ENCODE measurements around the gene TBC1D22A.

The TBC1D22A gene

DNA sequence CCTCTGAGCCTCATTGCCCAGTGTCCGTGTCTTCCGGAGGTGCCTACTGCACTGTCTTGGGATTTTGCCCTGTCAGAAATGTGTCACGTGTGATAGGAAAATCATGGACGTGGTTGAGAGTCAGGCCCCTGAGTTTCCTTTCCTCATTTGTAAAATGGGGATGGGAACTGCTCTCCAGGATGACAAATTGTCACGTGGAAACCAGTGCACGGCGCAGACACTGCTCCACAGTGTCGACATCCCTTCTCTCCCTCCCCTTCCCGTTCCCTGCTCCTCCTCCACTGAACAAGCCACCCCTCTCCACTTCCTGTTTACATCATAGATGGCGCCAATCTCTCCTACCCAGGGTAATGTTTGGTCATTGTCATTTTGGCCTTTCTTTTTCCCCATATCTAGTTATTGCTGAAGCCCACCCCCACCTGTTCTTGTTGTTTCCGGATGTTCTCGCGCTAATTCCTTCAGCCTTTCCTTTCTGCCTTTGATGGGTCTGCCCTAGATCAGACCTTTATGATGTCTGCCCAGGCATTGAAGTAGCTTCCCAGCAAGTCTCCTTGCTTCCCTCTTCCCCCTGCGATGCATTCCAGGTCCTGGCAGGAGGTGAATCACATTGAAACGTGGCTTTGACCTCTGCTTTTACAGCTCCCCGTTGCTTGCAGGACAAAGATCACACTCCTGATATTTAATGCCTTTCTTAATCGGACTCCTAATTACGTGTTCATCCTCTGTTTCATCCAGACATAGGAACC lies 91.8 kb downstream of the TBC1D22A start:
- DNase-seq (ENCODE audit: low read depth in 2 of 3, low spot score in 2 of 3), result no peak

- DNase-seq (ENCODE audit: low read depth in 2 of 3, low spot score in 2 of 3), result no peak
These were observed 93.2 kb downstream of the TBC1D22A start for GRCh38 chr22:46855681-46856080.

DNA sequence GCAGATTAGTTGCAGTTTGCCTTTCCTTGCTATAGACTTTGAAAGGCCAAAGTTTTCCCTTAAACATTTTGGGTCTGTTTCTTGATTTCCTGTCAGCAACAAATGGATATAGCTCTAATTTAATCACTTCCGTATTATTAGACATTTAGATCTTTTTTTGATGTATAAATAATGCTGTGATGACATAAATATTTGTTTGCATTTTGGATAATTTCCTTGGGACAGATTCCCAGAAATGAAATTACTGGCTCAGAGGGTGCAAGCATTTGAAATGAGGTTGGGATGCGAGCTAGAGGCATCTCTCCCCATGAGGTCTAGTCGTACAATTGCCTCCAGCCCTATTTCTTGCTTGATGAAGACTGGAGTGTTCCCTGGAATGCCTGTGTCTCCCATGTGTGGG lies 94.2 kb downstream of the TBC1D22A start:
- no peak for DNase-seq (ENCODE audit: low read depth in 2 of 3, low spot score in 2 of 3)

DNA sequence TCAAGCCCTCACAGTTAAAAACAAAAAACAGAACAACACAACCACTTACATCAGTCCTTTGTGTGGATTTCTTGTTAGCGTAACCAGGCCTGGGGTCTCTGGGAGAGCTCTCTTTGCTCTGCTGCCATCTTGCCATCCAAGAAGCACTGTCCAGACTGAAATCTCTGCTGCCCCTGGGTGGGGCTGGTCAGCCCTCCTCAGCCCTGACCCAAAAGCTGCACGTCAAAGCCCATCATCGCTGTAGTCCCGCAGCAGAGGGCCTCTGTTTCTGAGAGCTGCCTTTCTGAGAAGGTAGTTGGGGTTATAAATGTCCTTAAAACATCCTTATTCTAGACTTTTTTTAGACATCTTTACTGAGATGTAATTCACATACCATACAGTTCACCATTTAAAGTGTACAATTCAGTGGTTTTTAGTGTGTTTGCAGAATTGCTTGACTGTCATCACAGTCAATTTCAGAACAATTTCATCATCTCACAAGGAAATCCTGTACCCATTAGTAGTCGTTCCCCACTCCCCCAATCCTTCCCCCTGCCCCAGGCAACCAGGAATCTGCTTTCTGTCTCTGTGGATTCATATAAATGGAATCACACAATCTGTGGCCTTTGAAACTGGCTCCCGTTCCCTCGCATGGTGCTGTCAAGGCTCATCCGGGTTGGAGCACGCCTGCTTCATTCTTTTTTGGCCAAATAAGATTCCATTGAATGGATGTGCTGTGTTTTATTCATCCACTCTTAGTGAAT lies 94.9 kb downstream of the TBC1D22A start:
- DNase-seq (ENCODE audit: low read depth in 2 of 3, low spot score in 2 of 3), result no peak

DNA sequence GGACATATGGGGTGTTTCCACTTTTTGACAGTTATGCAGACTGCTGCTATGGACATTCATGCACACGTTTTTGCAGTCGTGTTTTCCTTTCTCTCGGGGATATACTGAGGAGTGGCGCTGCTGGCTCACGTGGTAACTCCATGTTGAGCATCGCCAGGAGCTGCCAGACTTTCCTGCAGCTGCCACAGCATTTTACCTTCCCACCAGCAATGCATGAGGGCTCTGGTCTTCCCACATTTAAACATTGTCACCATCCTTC lies 95.4 kb downstream of the TBC1D22A start:
- no peak for DNase-seq (ENCODE audit: low read depth in 2 of 3, low spot score in 2 of 3)

DNA sequence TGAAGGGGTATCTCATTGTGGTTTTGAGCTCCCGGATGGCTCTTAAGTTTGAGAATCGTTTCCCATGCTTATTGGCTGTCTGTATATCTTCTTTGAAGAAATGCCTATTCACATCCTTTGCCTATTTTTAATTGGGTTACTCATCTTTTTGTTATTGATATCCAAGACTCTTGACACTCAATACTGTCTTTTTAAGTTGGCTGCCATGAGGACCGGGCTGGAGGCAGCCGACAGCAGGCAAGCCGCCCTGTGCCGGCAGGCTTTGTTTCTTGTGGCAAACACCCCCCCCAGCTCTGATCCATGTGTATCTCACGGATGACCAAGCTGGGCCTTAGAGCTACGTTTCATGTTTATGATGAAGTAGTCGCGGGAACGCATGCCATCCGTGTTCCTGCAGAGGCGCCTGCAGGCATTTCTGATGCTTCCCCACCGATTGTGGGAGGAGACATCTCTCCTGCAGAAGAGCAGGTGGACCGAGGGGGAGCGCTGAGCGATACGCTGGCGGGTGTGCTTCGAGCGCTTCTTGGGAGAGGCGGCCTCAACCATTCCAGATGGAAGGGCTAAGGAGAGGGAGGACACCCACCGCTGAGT lies 95.8 kb downstream of the TBC1D22A start:
- no peak for DNase-seq (ENCODE audit: low read depth in 2 of 3, low spot score in 2 of 3)

- DNase-seq (ENCODE audit: low read depth in 2 of 3, low spot score in 2 of 3), result no peak
These were observed 98.1 kb downstream of the TBC1D22A start for GRCh38 chr22:46860562-46860961.

DNA sequence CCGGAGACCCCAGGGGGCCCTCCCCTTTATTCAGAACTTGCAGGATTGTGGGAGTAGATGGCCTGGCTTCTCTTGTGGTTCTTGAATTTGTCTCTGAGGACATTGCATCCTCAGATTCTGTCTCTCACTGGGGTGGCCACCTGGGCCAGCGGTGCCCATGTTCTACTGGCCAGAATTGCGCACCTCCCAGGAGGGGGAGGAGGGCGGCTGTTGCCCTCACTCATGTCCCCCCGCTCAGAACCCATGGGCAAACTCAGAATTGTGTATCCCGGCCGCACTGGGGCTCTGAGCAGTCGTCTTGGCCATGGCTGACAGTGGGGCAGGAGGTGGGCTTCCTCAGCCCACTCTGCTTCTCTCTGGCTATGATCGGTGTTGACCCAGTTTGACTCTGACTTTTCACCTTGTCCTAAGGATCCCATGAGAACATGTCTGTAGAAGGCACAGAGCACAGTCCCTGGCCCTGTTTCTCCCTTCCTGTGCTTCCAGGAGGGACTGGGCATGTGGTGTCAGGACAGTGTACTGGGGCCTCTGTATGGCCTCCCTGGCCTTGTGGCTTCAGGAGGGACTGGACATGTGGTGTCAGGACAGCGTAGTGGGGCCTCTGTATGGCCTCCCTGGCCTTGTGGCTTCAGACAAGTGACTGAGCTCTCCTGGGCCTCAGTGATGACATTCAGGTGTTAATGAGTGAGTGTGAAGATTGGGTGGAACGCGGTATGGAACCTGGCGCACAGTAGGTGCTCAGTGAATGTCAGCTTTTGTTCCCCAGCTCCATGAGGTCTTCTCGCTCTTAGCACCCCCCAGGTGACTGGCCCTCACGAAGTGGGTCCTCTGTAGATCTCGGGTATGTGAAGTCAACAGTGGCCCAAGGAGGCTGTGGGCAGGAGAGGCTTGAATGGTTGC lies 99.3 kb downstream of the TBC1D22A start:
- DNase-seq (ENCODE audit: low read depth in 2 of 3, low spot score in 2 of 3), result no peak

- DNase-seq (ENCODE audit: low read depth in 2 of 3, low spot score in 2 of 3), result no peak
These were observed 100.2 kb downstream of the TBC1D22A start for GRCh38 chr22:46862418-46863324.

GRCh38 chr22:46863794-46864193 lies 101.3 kb downstream of the TBC1D22A start:
- no peak for DNase-seq (ENCODE audit: low read depth in 2 of 3, low spot score in 2 of 3)

GRCh38 chr22:46864314-46865051 lies 102.0 kb downstream of the TBC1D22A start:
- DNase-seq (ENCODE audit: low read depth in 2 of 3, low spot score in 2 of 3), result no peak

DNA sequence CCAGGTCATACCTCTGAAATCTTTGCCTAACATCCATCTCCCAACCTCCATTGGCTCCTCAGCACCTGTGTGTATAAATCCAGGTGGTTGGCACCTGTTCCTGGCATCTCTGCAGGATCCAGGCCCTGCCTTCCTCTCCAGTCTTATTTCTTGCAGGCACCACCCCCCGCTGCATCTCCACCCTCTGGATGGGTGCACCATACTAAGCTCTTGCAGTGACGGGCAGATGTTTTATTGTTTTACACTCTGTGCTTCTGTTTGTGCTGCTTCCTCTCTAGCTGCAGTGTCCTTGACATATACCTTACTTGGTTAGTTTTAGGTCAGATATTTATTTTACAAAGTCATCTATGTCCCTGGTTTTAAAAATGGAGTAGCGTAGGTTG lies 102.6 kb downstream of the TBC1D22A start:
- no peak for DNase-seq (ENCODE audit: low read depth in 2 of 3, low spot score in 2 of 3)

GRCh38 chr22:46865642-46866041 lies 103.2 kb downstream of the TBC1D22A start:
- DNase-seq (ENCODE audit: low read depth in 2 of 3, low spot score in 2 of 3), result no peak

DNA sequence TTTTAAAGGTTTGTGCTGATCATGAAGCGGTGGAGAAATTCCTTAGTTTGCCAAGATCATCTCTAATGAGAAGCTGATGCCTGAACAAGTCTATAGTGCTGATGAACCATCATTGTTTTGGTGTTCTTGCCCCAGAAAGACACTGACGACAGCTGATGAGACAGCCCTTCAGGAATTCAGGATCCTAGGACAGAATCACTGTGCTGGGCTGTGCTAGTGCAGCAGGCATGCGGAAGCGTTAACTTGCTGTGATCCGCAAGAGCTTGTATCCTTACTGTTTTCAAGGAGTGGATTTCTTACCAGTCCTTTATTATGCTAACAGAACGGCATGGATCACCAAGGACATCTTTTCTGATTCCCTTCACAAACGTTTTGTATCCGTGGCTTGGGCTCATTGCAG lies 104.1 kb downstream of the TBC1D22A start:
- no peak for DNase-seq (ENCODE audit: low read depth in 2 of 3, low spot score in 2 of 3)

- DNase-seq (ENCODE audit: low read depth in 2 of 3, low spot score in 2 of 3), result no peak
These were observed 104.7 kb downstream of the TBC1D22A start for GRCh38 chr22:46867106-46867505.

DNA sequence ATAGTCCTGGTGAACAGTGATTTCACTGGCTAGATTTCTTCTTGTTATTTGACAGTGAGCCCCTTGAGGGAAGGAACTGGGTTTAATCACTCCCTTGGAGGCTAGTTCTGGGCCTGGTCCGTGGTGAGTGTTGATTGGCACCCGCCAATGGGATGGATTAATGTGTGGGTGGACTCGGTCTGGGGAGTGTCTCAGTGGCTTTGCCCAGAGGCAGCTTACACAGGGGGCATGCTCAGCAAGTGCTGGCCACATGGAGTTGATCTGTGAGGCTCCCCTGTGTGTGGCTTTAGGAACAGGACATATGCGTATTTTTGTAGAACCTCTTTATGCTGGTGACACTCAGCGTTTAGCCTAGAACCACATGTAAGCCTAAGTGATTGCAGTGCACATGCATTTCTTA lies 106.9 kb downstream of the TBC1D22A start:
- DNase-seq (ENCODE audit: low read depth in 2 of 3, low spot score in 2 of 3), result no peak

- no peak for DNase-seq (ENCODE audit: low read depth in 2 of 3, low spot score in 2 of 3)
These were observed 107.5 kb downstream of the TBC1D22A start for GRCh38 chr22:46869831-46870441.

- no peak for DNase-seq (ENCODE audit: low read depth in 2 of 3, low spot score in 2 of 3)
These were observed 109.4 kb downstream of the TBC1D22A start for GRCh38 chr22:46871826-46872225.

- no peak for DNase-seq (ENCODE audit: low read depth in 2 of 3, low spot score in 2 of 3)
These were observed 112.6 kb downstream of the TBC1D22A start for GRCh38 chr22:46875089-46875488.

Data from activated CD8-positive, alpha-beta memory T cell treated with anti-CD3 and anti-CD28 coated beads for 48 hours (primary cell).